ENCODE measurements around the gene EVC2. TPM values are rescaled to one million over a fixed set of nuclear protein-coding genes. Genes with fewer than 3 reads are reported as not detected.
A peak's percentile ranks its signal among the peaks of the same experiment; 100 is the strongest.
"Not testable (repeated sequence)": the region's sequence is repeated elsewhere in the genome, so short reads cannot be mapped to it uniquely, and the experiment has no call there.

Gene EVC2
- total and polyA plus RNA-seq, 2 of the 13 experiments (the other 11 are each of a cell fraction or from before 2014, with no cell fraction given): not detected

GRCh38 chr4:5593828-5594227 is 114.5 kb downstream of the EVC2 start:
- H3K27ac ChIP-seq (ENCODE audit: extremely low read length, insufficient read depth, low read length); POLR2A ChIA-PET; H3K4me2 ChIP-seq (ENCODE audit: low read depth, low read length); intact Hi-C loops (cut with micrococcal nuclease; ENCODE audit: unreplicated experiment); H3K9me3 ChIP-seq (ENCODE audit: low read length); H2AFZ ChIP-seq (ENCODE audit: low read length); in situ Hi-C loops (cut with HindIII; ENCODE audit: extremely low pct_ligation_motif_present, low pct_unique_long_range_greater_than_20kb); H3K4me1 ChIP-seq (ENCODE audit: insufficient read depth, low read length); H3K4me3 ChIP-seq (replicated peaks in 1 of 3; ENCODE audit: insufficient read depth in 1 of 3, low read depth in 2 of 3, low read length in 3 of 3); BruUV-seq (replicated peaks); H3K36me3 ChIP-seq (replicated peaks in 1 of 2; ENCODE audit: control insufficient read depth in 1 of 2, insufficient read depth in 2 of 2, low read length in 2 of 2); CTCF ChIA-PET (ENCODE audit: low intra/inter-chr PET ratio, low total read pairs); DNase-seq (ENCODE audit: low spot score); H3K27me3 ChIP-seq (ENCODE audit: control insufficient read depth in 1 of 2, insufficient read depth in 2 of 2, low read length in 2 of 2); FAIRE-seq; H4K20me1 ChIP-seq (ENCODE audit: insufficient read depth, low read length); ATAC-seq; H3K9ac ChIP-seq (ENCODE audit: insufficient read depth, low read depth, low read length); H3K79me2 ChIP-seq (ENCODE audit: insufficient read depth, low read length); TF ChIP-seq FOXA1 (IDR thresholded peaks at IDR 0.05): not testable (repeated sequence)
- TF ChIP-seq FOXA3 (CRISPR knock-in tag; IDR thresholded peaks at IDR 0.05): peak; percentile 38; the same call in 1 of the 2 replicates
- TF ChIP-seq ZNF281 (CRISPR knock-in tag; IDR thresholded peaks at IDR 0.05; ENCODE audit: borderline replicate concordance): peak; percentile 67; the same call in 1 of the 2 replicates
- TF ChIP-seq FOXA1 (CRISPR knock-in tag; IDR thresholded peaks at IDR 0.05): peak; percentile 59
- 84% methylated on average over 5 of the region's 10 CpGs for WGBS (ENCODE audit: low lambda C conversion rate)

GRCh38 chr4:5592272-5592671 is 116.1 kb downstream of the EVC2 start:
- Histone ChIP-seq H3K9ac (ENCODE audit: insufficient read depth, low read depth, low read length) (no peak overlapping the region), H3K79me2 (ENCODE audit: insufficient read depth, low read length) (no peaks in the 10 kb centered on the region), H3K27ac (ENCODE audit: extremely low read length, insufficient read depth, low read length) (no peak overlapping the region), H3K4me2 (ENCODE audit: low read depth, low read length) (no peak overlapping the region), H3K36me3 (replicated peaks in 1 of 2; ENCODE audit: control insufficient read depth in 1 of 2, insufficient read depth in 2 of 2, low read length in 2 of 2) (no peaks in the 10 kb centered on the region), H3K4me3 (replicated peaks in 1 of 3; ENCODE audit: insufficient read depth in 1 of 3, low read depth in 2 of 3, low read length in 3 of 3) (no peak overlapping the region), H3K4me1 (ENCODE audit: insufficient read depth, low read length) (no peaks in the 10 kb centered on the region), H4K20me1 (ENCODE audit: insufficient read depth, low read length) (no peaks in the 10 kb centered on the region), H3K9me3 (ENCODE audit: low read length) (no peaks in the 10 kb centered on the region), H2AFZ (ENCODE audit: low read length) (no peak overlapping the region), H3K27me3 (ENCODE audit: control insufficient read depth in 1 of 2, insufficient read depth in 2 of 2, low read length in 2 of 2) (no peaks in the 10 kb centered on the region)
- ChIA-PET POLR2A (no interaction called here), CTCF (ENCODE audit: low intra/inter-chr PET ratio, low total read pairs) (no interaction called here)
- 29% methylated on average over 4 of the region's 4 CpGs for WGBS (ENCODE audit: low lambda C conversion rate)
- in situ Hi-C loops (cut with HindIII; ENCODE audit: extremely low pct_ligation_motif_present, low pct_unique_long_range_greater_than_20kb): no loop called here
- no TSS peak for BruUV-seq (replicated peaks)
- ATAC-seq: no peak
- no peak for FAIRE-seq
- TF ChIP-seq KDM2A (CRISPR knock-in tag; IDR thresholded peaks at IDR 0.05; ENCODE audit: borderline replicate concordance, low read depth) (no peak), ZNF264 (CRISPR knock-in tag; IDR thresholded peaks at IDR 0.05) (no peak), ZNF704 (CRISPR knock-in tag; IDR thresholded peaks at IDR 0.05; ENCODE audit: borderline replicate concordance) (no peak), GPBP1L1 (CRISPR knock-in tag; IDR thresholded peaks at IDR 0.05) (no peak)
- intact Hi-C loops (cut with micrococcal nuclease; ENCODE audit: unreplicated experiment): no loop called here
- no peak for DNase-seq (ENCODE audit: low spot score)
